K562 (cell line): ENCODE results near the gene ALOXE3. TPM values are rescaled to one million over a fixed set of nuclear protein-coding genes. Genes with fewer than 3 reads are reported as not detected.

Experiments used
- ATAC-seq: fragments of 200-7000 bp; cut with Tn5 transposase; 3 replicates; pipeline ENCODE4 v1.9.1; 2020; ENCODE audit warnings: moderate library complexity
- BruUV-seq: library from RNA; stranded (reverse); fragments of 400-500 nt; replicated peaks from 2 replicates; lab custom pipeline; 2021; lab: Mats Ljungman, UMichigan
- CTCF ChIA-PET: fragments of 300-600 bp; formaldehyde crosslinking; extraction: SDS; loops from one replicate; lab custom pipeline; 2021; ENCODE audit warnings: low intra/inter-chr PET ratio; lab: Yijun Ruan, JAX
- POLR2A ChIA-PET: fragments of 300-600, 350-650 bp; sonication (Branson Sonifier 250); formaldehyde crosslinking; extraction: SDS; loops from one replicate; lab custom pipeline; 2021; ENCODE audit warnings: antibody characterized with exemption, inconsistent platforms; lab: Yijun Ruan, JAX
- DNase-seq, 4 experiments: peaks; one replicate each; pipeline versions ENCODE4 v3.0.0 to v3.0.0-alpha.2; 2011 to 2018; ENCODE audit warnings: low spot score in 3 of 4, mixed read lengths in 3 of 4; ENCODE audit errors: extremely low read depth in 1 of 4
- FAIRE-seq: peaks from 2 replicates; lab custom pipeline; 2011; peaks lifted over from hg19 to GRCh38; lab: Jason Lieb, UNC
- H2AFZ ChIP-seq: 2 replicates; pipeline ENCODE4 v1.6.0; 2011; ENCODE audit warnings: low read depth, low read length, control low read depth, inconsistent platforms
- H3K27ac ChIP-seq: fragments of 200-600 bp; 3 replicates; pipeline ENCODE4 v1.8.0; 2011; ENCODE audit warnings: low read depth, mild to moderate bottlenecking, control low read depth, inconsistent platforms, low read length, moderate library complexity, mixed read lengths; ENCODE audit errors: extremely low read depth
- H3K27me3 ChIP-seq, 2 experiments: fragments of 300-600 bp in 1 of 2; 2 replicates in 1 of 2; 3 replicates in 1 of 2; pipeline versions ENCODE4 v1.6.0 to v1.8.0; 2011; ENCODE audit warnings: inconsistent platforms in 2 of 2, low read length in 2 of 2, mild to moderate bottlenecking in 1 of 2, mixed read lengths in 1 of 2, moderate library complexity in 1 of 2; ENCODE audit not compliant: control insufficient read depth in 2 of 2, insufficient read depth in 2 of 2
- H3K36me3 ChIP-seq: fragments of 300-600 bp; 3 replicates; pipeline ENCODE4 v1.8.0; 2011; ENCODE audit warnings: mild to moderate bottlenecking, low read length, inconsistent platforms; ENCODE audit not compliant: control insufficient read depth, insufficient read depth
- H3K4me1 ChIP-seq, 2 experiments: fragments of 200-600 bp in 1 of 2; replicated peaks in 1 of 2; 2 replicates in 1 of 2; 3 replicates in 1 of 2; pipeline versions ENCODE4 v1.5.1 to v1.8.0; 2011; ENCODE audit warnings: inconsistent platforms in 2 of 2, low read length in 2 of 2, mild to moderate bottlenecking in 1 of 2, mixed read lengths in 1 of 2, moderate library complexity in 1 of 2; ENCODE audit not compliant: control insufficient read depth in 2 of 2, insufficient read depth in 2 of 2
- H3K4me2 ChIP-seq: 2 replicates; pipeline ENCODE4 v1.6.1; 2011; ENCODE audit warnings: low read length, control low read depth, inconsistent platforms, mixed read lengths; ENCODE audit not compliant: insufficient read depth
- H3K4me3 ChIP-seq: fragments of 200-600 bp; sonication (generic), shearing (Covaris generic); 2 replicates; pipeline ENCODE4 v1.5.1; 2016; ENCODE audit warnings: control low read depth, inconsistent platforms
- H3K79me2 ChIP-seq: fragments of 200-600 bp; 3 replicates; pipeline ENCODE4 v1.8.0; 2011; ENCODE audit warnings: low read length, inconsistent platforms; ENCODE audit not compliant: control insufficient read depth, insufficient read depth
- H3K9ac ChIP-seq, 2 experiments: 2 replicates each; pipeline versions ENCODE4 v1.6.0 to v1.6.1; 2011; ENCODE audit warnings: low read depth in 2 of 2, low read length in 2 of 2, control low read depth in 1 of 2, inconsistent platforms in 1 of 2, mild to moderate bottlenecking in 1 of 2, mixed read lengths in 1 of 2; ENCODE audit not compliant: insufficient read depth in 1 of 2
- H3K9me1 ChIP-seq: one replicate; pipeline ENCODE4 v1.6.0; 2011; ENCODE audit warnings: inconsistent platforms, mild to moderate bottlenecking, low read length, moderate library complexity; ENCODE audit not compliant: control insufficient read depth, insufficient read depth
- H3K9me3 ChIP-seq: replicated peaks from 2 replicates; pipeline ENCODE4 v1.5.1; 2011; ENCODE audit warnings: low read depth, low read length, inconsistent platforms; ENCODE audit not compliant: control insufficient read depth, insufficient read depth
- H4K20me1 ChIP-seq: replicated peaks from 2 replicates; pipeline ENCODE4 v1.6.1; 2011; ENCODE audit warnings: low read length, inconsistent platforms, mixed read lengths; ENCODE audit not compliant: control insufficient read depth, insufficient read depth
- GABPB1 ChIP-seq: sonication (generic); formaldehyde crosslinking; IDR thresholded peaks from 2 replicates; pipeline ENCODE4 v1.8.0; 2022; ENCODE audit warnings: mild to moderate bottlenecking, missing genetic modification reagents
- L3MBTL2 ChIP-seq: fragments of 450-650 bp; IDR thresholded peaks from 2 replicates; pipeline ENCODE4 v1.6.1; 2016; ENCODE audit warnings: mild to moderate bottlenecking, moderate library complexity
- MAX ChIP-seq: sonication (generic); formaldehyde crosslinking; IDR thresholded peaks from 2 replicates; pipeline ENCODE4 v1.9.0; 2022; ENCODE audit warnings: mild to moderate bottlenecking, missing genetic modification reagents
- NCOR1 ChIP-seq: fragments of 450-650 bp; IDR thresholded peaks from 2 replicates; pipeline ENCODE4 v1.6.1; 2016; ENCODE audit warnings: mild to moderate bottlenecking, moderate library complexity
- POLR2G ChIP-seq: fragments of 200-400 bp; formaldehyde crosslinking; IDR thresholded peaks from 2 replicates; pipeline ENCODE4 v1.6.1; 2017; ENCODE audit warnings: low read depth, mild to moderate bottlenecking, antibody characterized with exemption, low read length, moderate library complexity
- PRPF4 ChIP-seq: fragments of 200-400 bp; formaldehyde crosslinking; IDR thresholded peaks from one replicate; pipeline ENCODE4 v1.6.1; 2017; ENCODE audit warnings: low read length, low read depth, mild to moderate bottlenecking; ENCODE audit not compliant: insufficient read depth, poor library complexity, severe bottlenecking
- PTRF ChIP-seq: fragments of 450-650 bp; IDR thresholded peaks from 2 replicates; pipeline ENCODE4 v1.6.1; 2016; ENCODE audit warnings: mild to moderate bottlenecking, missing genetic modification characterization, missing compliant biosample characterization
- RAD21 ChIP-seq, 2 experiments: fragments of 250-450 bp in 1 of 2; fragments of 450-650 bp in 1 of 2; sonication (Bioruptor Pico) in 1 of 2; formaldehyde crosslinking in 1 of 2; IDR thresholded peaks in 1 of 2; conservative IDR thresholded peaks in 1 of 2; 2 replicates each; pipeline versions ENCODE4 v1.4.0 to v1.8.0; 2020 to 2022; ENCODE audit warnings: mild to moderate bottlenecking in 2 of 2, moderate library complexity in 1 of 2
- RB1 ChIP-seq: fragments of 450-650 bp; IDR thresholded peaks from 2 replicates; pipeline ENCODE4 v1.6.1; 2017; ENCODE audit warnings: low read depth, mild to moderate bottlenecking
- RBM25 ChIP-seq: fragments of 200-400 bp; formaldehyde crosslinking; IDR thresholded peaks from 2 replicates; pipeline ENCODE4 v1.6.1; 2018; ENCODE audit warnings: low read length, low read depth, moderate library complexity; ENCODE audit not compliant: severe bottlenecking
- SPI1 ChIP-seq: IDR thresholded peaks from 2 replicates; pipeline ENCODE4 v1.6.1; 2011; ENCODE audit warnings: low read depth, low read length, control low read depth, borderline replicate concordance
- SREBF2 ChIP-seq: sonication (generic); formaldehyde crosslinking; IDR thresholded peaks from 2 replicates; pipeline ENCODE4 v1.4.0; 2020; ENCODE audit warnings: mild to moderate bottlenecking, missing genetic modification reagents
- ZNF324 ChIP-seq: fragments of 250-450 bp; sonication (Bioruptor Pico); IDR thresholded peaks from 2 replicates; pipeline ENCODE4 v1.4.0; 2020; ENCODE audit warnings: mild to moderate bottlenecking
- ZNF764 ChIP-seq: fragments of 250-450 bp; sonication (Bioruptor Pico); IDR thresholded peaks from 2 replicates; pipeline ENCODE4 v1.4.0; 2020; ENCODE audit warnings: low read depth, mild to moderate bottlenecking, moderate library complexity
- ZSCAN32 ChIP-seq: fragments of 450-650 bp; formaldehyde crosslinking; IDR thresholded peaks from 2 replicates; pipeline ENCODE4 v1.4.0; 2020; ENCODE audit warnings: mild to moderate bottlenecking, moderate library complexity
- WGBS: fragments of 100-300 bp; shearing (Covaris generic); methylation state at CpG from one replicate; pipeline ENCODE4 v1.1.6; 2016; ENCODE audit warnings: low coverage, mixed read lengths; ENCODE audit not compliant: insufficient coverage; ENCODE audit errors: missing lambda C conversion rate; 5-methylcytosine and 5-hydroxymethylcytosine counted together
- in situ Hi-C: fragments of 300-500 bp; cut with MboI; formaldehyde crosslinking; loops from 4 replicates; pipeline ENCODE4 v1.15.0; 2018; ENCODE audit warnings: inconsistent platforms, mixed read lengths
- intact Hi-C: fragments of 100-400 bp; cut with micrococcal nuclease; formaldehyde crosslinking; loops from 2 replicates; pipeline ENCODE4 v1.14.2; 2022
- polyA plus RNA-seq, 8 experiments: library from polyadenylated mRNA; depleted of rRNA in 4 of 8; stranded (reverse) in 5 of 8; unstranded in 3 of 8; fragments of >200 nt; fragmentation: Nextera tagmentation in 2 of 8; fragmentation: Illumina TruSeq in 1 of 8; extraction: Ambion mirVana in 2 of 8; extraction: Trizol in 1 of 8; gene quantifications; 2 replicates each; pipeline versions ENCODE4 v1.2.1 to v1.2.3, GENCODE V29; 2011 to 2014; ENCODE audit warnings: inconsistent platforms in 1 of 8, missing spikeins in 1 of 8
- total RNA-seq, 7 experiments: library from RNA; depleted of rRNA in 6 of 7; stranded (reverse); fragments of >200 nt in 6 of 7; fragmentation: Illumina TruSeq in 2 of 7; extraction: Trizol in 2 of 7; gene quantifications; 2 replicates each; pipeline versions ENCODE4 v1.2.1 to v1.2.3, GENCODE V29; 2011 to 2021; ENCODE audit warnings: low replicate concordance in 1 of 7

ALOXE3 gene
- total and polyA plus RNA-seq, 9 of the 15 experiments (the other 6 are each of a cell fraction or from before 2014, with no cell fraction given): 0.04 TPM; not detected in 8

DNA sequence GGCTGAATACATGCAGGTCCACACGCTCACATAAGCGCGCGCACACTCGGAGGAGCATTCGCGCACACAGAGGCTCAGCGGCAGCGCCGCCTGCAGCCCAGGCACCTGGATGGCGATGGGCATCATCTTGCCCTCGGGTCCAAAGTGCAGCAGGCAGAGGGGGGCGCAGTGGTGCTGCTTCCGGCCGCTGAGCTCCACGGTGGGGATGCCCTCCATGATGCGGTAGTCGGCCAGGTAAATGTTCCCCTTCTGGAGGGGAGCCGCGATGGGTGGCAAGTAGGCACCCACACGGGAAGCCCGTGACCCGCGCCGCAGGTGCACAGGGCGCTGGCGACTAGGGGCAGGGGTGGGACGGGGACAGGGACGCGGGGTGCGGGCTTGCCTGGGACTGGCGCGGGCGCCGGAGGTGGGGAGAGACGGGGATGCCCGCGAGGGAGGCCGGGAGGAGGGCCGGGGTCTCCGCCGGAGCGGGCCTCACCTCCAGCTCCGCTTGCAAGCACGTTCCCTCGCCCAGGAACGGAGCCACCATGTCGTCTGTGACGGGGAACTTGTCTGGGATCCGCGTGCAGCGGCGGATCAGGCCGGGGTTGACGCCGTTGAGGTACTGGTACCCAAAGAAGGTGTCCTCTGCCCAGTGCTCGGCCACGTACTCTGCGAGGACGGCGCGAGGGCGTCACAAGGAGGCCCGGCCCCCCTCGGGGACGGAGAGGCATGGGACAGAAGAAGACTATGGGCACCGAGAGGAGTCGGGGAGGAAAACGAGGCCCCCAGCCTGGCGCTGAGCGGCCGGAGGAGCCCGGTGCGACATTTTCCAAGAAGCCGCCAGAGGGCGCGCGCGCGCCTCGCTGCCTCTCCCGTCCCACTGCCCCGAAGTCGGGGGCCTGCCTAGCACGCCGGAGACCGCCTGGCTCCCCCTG lies 38.8 kb downstream of the ALOXE3 start:
- peak; percentile 96 for ATAC-seq
- H2AFZ ChIP-seq: peak overlapping the region; percentile 80
- peak overlapping the region; percentile 72 for H3K4me2 ChIP-seq
- peak; percentile 74 to 77 (median 76) for DNase-seq
- no peak for FAIRE-seq
- H3K4me3 ChIP-seq: peak overlapping the region; percentile 12; the same call in 1 of the 2 replicates
- no peaks in the 10 kb centered on the region for H3K79me2 ChIP-seq
- peaks cover 10 to 22% of the 10 kb centered on the region in 2 experiments; a peak in 4 of 5 replicates for H3K4me1 ChIP-seq
- no peaks in the 10 kb centered on the region for H3K9me3 ChIP-seq
- H3K9me1 ChIP-seq: no peaks in the 10 kb centered on the region
- BruUV-seq: no TSS peak
- intact Hi-C loops: loop anchor here (2.0 kb wide), 1 partner anchor 39 kb away; the partner anchor contains the start of gene ALOXE3
- peak overlapping the region in 1 of 2 experiments; percentile 87; a peak in 2 of 4 replicates for H3K9ac ChIP-seq
- no peak overlapping the region for H3K27ac ChIP-seq
- WGBS: 35% methylated on average over 33 of the region's 87 CpGs
- in situ Hi-C loops: loop anchor here (5.0 kb wide), 1 partner anchor 33 kb away; no protein-coding TSS in a partner anchor
- no peaks in the 10 kb centered on the region for H3K36me3 ChIP-seq
- ChIA-PET CTCF (interaction anchor here (0.6 to 2.4 kb wide), 7 partner anchors 17 to 1173 kb away, joined by 3 to 24 read pairs (median 4); partner anchors contain the start of gene ALOXE3), POLR2A (no interaction called here)
- H4K20me1 ChIP-seq: no peaks in the 10 kb centered on the region
- H3K27me3 ChIP-seq: peaks cover 0 to 8% of the 10 kb centered on the region in 2 experiments; a peak in 3 of 5 replicates
- TF ChIP-seq SREBF2 (CRISPR knock-in tag): no peak
- TF ChIP-seq ZNF324 (CRISPR knock-in tag): no peak
- TF ChIP-seq L3MBTL2: peak; percentile 87
- peak; percentile 51 to 83 for TF ChIP-seq RAD21 (CRISPR knock-in tag; conservative IDR thresholded peaks at IDR 0.05 in 1 of 2, IDR thresholded peaks at IDR 0.05 in 1 of 2)
- 0 out of 2 replicates have a peak, but pooled peaks have one; percentile 16 for TF ChIP-seq POLR2G
- no peak for TF ChIP-seq SPI1
- no peak for TF ChIP-seq ZSCAN32
- TF ChIP-seq NCOR1: no peak
- no peak for TF ChIP-seq PRPF4
- no peak for TF ChIP-seq ZNF764 (CRISPR knock-in tag)
- peak; percentile 29; the same call in 1 of the 2 replicates for TF ChIP-seq MAX (CRISPR knock-in tag)
- 0 out of 2 replicates have a peak, but pooled peaks have one; percentile 30 for TF ChIP-seq GABPB1 (CRISPR knock-in tag)
- no peak for TF ChIP-seq PTRF (tag)
- TF ChIP-seq RB1: peak; percentile 31; the same call in 1 of the 2 replicates
- no peak for TF ChIP-seq RBM25
